Thymus (tissue), 14 donors: Measurements from ENCODE around the gene SMPDL3B. TPM values are rescaled to one million over a fixed set of nuclear protein-coding genes. Genes with fewer than 3 reads are reported as not detected.
A peak's percentile ranks its signal among the peaks of the same experiment; 100 is the strongest.

Experiments used
- DNase-seq, 9 donors: peaks; one replicate each; pipeline ENCODE4 v3.0.0-alpha.2; 2013; ENCODE audit warnings: low spot score in 9 of 9, low read depth in 6 of 9, missing footprints in 1 of 9
- H3K27ac ChIP-seq, 2 donors: one replicate each; pipeline ENCODE4 v1.5.1; 2013; ENCODE audit warnings: control low read depth in 1 of 2, low read depth in 1 of 2, low read length in 1 of 2, mild to moderate bottlenecking in 1 of 2, moderate library complexity in 1 of 2
- H3K27me3 ChIP-seq, 2 donors: one replicate each; pipeline ENCODE4 v1.5.1; 2013; ENCODE audit warnings: low read length in 1 of 2; ENCODE audit not compliant: control insufficient read depth in 2 of 2, insufficient read depth in 1 of 2
- H3K36me3 ChIP-seq, 2 donors: one replicate each; pipeline ENCODE4 v1.5.1; 2013; ENCODE audit warnings: low read length in 1 of 2, mild to moderate bottlenecking in 1 of 2, moderate library complexity in 1 of 2; ENCODE audit not compliant: control insufficient read depth in 2 of 2, insufficient read depth in 2 of 2
- H3K4me1 ChIP-seq, 2 donors: one replicate each; pipeline ENCODE4 v1.5.1; 2013; ENCODE audit warnings: low read length in 2 of 2; ENCODE audit not compliant: control insufficient read depth in 2 of 2, insufficient read depth in 2 of 2
- H3K4me3 ChIP-seq, 2 donors: one replicate each; pipeline ENCODE4 v1.5.1; 2013; ENCODE audit warnings: low read length in 2 of 2, control low read depth in 1 of 2, mild to moderate bottlenecking in 1 of 2
- H3K9me3 ChIP-seq, 2 donors: one replicate each; pipeline ENCODE4 v1.5.1; 2013; ENCODE audit warnings: low read length in 1 of 2, mild to moderate bottlenecking in 1 of 2; ENCODE audit not compliant: control insufficient read depth in 2 of 2, insufficient read depth in 1 of 2
- WGBS: extraction: QIAGEN DNeasy Blood & Tissue Kit; methylation state at CpG from one replicate; pipeline ENCODE4 v1.1.7; 2013; 5-methylcytosine and 5-hydroxymethylcytosine counted together
- long read RNA-seq, 10 donors: transcript quantifications; one replicate each; lab custom pipeline, GENCODE V29; 2026
- polyA plus RNA-seq: library from polyadenylated mRNA; stranded (reverse); fragments of 200-250 nt; gene quantifications from one replicate; pipeline ENCODE4 v1.2.3, GENCODE V29; 2013
- total RNA-seq: library from RNA; stranded (reverse); fragments of 120-200 nt; gene quantifications from one replicate; pipeline ENCODE4 v1.2.4, GENCODE V29; 2013
- donor health status: healthy.

The SMPDL3B gene
- 0.76 TPM for total RNA-seq
- polyA plus RNA-seq = 1.9 TPM
- long read RNA-seq, donor 1 = 0 reads
- long read RNA-seq, donor 2 = 0 reads
- long read RNA-seq, donor 3 = 0 reads
- long read RNA-seq, donor 4, partial matches to known transcripts = 0 of 1 reads
- long read RNA-seq, donor 4, other reads (novel, unspliced or antisense) = 0 of 1 reads
- long read RNA-seq, donor 5, partial matches to known transcripts = 0 of 2 reads
- long read RNA-seq, donor 5, other reads (novel, unspliced or antisense) = 0 of 2 reads
- long read RNA-seq, donor 6 = 0 reads
- long read RNA-seq, donor 7 = 0 reads
- long read RNA-seq, donor 8 = 0 reads
- long read RNA-seq, donor 9 = 0 reads
- long read RNA-seq, donor 10 = 0 reads

GRCh38 chr1:27934818-27935549, at the start of gene SMPDL3B:
Gene SMPDL3B (plus strand): TSS chr1:27935000. CDS start chr1:27935184, 184 bp downstream.
- H3K27ac ChIP-seq = no peak within 1 kb of the TSS
- H3K4me3 ChIP-seq = no peak within 1 kb of the TSS
- 8% methylated on average over 16 of the region's 16 CpGs for WGBS

GRCh38 chr1:27885114-27885528, 49.7 kb upstream of the SMPDL3B start:
- H3K4me3 ChIP-seq = no peak overlapping the region

More at GRCh38 chr1:27934818-27935549, at the start of gene SMPDL3B:
- no peaks in the 10 kb centered on the region for H3K9me3 ChIP-seq
- peaks cover 0 to 13% of the 10 kb centered on the region in 2 donors for H3K27me3 ChIP-seq
- DNase-seq = peak in 2 of 9 donors; percentile 10 to 16
- no peaks in the 10 kb centered on the region for H3K36me3 ChIP-seq
- H3K4me1 ChIP-seq = peaks cover 4 to 12% of the 10 kb centered on the region in 2 donors

GRCh38 chr1:27885621-27886352, 49.0 kb upstream of the SMPDL3B start:
- H3K9me3 ChIP-seq = peaks cover 0 to 1% of the 10 kb centered on the region in 2 donors
- no peak overlapping the region for H3K4me3 ChIP-seq
- H3K36me3 ChIP-seq = peaks cover 52 to 60% of the 10 kb centered on the region in 2 donors
- 94% methylated on average over 15 of the region's 15 CpGs for WGBS
- DNase-seq = no peak
- H3K27me3 ChIP-seq = no peaks in the 10 kb centered on the region
- peak overlapping the region; percentile 25 to 72 for H3K27ac ChIP-seq
- peaks cover 10 to 39% of the 10 kb centered on the region in 2 donors for H3K4me1 ChIP-seq

More at GRCh38 chr1:27885114-27885528, 49.7 kb upstream of the SMPDL3B start:
- Histone ChIP-seq H3K36me3 (peaks cover 52 to 56% of the 10 kb centered on the region in 2 donors), H3K9me3 (peaks cover 0 to 1% of the 10 kb centered on the region in 2 donors), H3K27me3 (no peaks in the 10 kb centered on the region), H3K27ac (peak overlapping the region; percentile 10 to 72), H3K4me1 (peaks cover 10 to 39% of the 10 kb centered on the region in 2 donors)
- WGBS = 86% methylated on average over 8 of the region's 8 CpGs
- no peak for DNase-seq

- DNase-seq = no peak
- Histone ChIP-seq H3K4me1 (peaks cover 10 to 39% of the 10 kb centered on the region in 2 donors), H3K4me3 (no peak overlapping the region), H3K9me3 (peaks cover 0 to 1% of the 10 kb centered on the region in 2 donors), H3K36me3 (peaks cover 52 to 65% of the 10 kb centered on the region in 2 donors), H3K27me3 (no peaks in the 10 kb centered on the region), H3K27ac (peak overlapping the region; percentile 25 to 26)
- WGBS = 67% methylated on average over 2 of the region's 2 CpGs
Observed at GRCh38 chr1:27886353-27886679, 48.5 kb upstream of the SMPDL3B start.

- peaks cover 10 to 39% of the 10 kb centered on the region in 2 donors for H3K4me1 ChIP-seq
- H3K27me3 ChIP-seq = no peaks in the 10 kb centered on the region
- H3K4me3 ChIP-seq = no peak overlapping the region
- H3K36me3 ChIP-seq = peaks cover 54 to 69% of the 10 kb centered on the region in 2 donors
- 88% methylated on average over 3 of the region's 3 CpGs for WGBS
- peaks cover 0 to 1% of the 10 kb centered on the region in 2 donors for H3K9me3 ChIP-seq
- H3K27ac ChIP-seq = peak overlapping the region; percentile 27 to 68
- DNase-seq = no peak
Observed at GRCh38 chr1:27886744-27887143, 48.1 kb upstream of the SMPDL3B start.

- peaks cover 10 to 39% of the 10 kb centered on the region in 2 donors for H3K4me1 ChIP-seq
- WGBS = 30% methylated on average over 8 of the region's 8 CpGs
- H3K27ac ChIP-seq = peak overlapping the region; percentile 55 to 68
- H3K4me3 ChIP-seq = no peak overlapping the region
- DNase-seq = peak in 2 of 9 donors; percentile 51 to 72
- peaks cover 0 to 1% of the 10 kb centered on the region in 2 donors for H3K9me3 ChIP-seq
- peaks cover 54 to 69% of the 10 kb centered on the region in 2 donors for H3K36me3 ChIP-seq
- H3K27me3 ChIP-seq = no peaks in the 10 kb centered on the region
Observed at GRCh38 chr1:27887215-27888021, 47.4 kb upstream of the SMPDL3B start.

- 96% methylated on average over 3 of the region's 3 CpGs for WGBS
- no peak for DNase-seq
- H3K9me3 ChIP-seq = peaks cover 0 to 1% of the 10 kb centered on the region in 2 donors
- peaks cover 58 to 72% of the 10 kb centered on the region in 2 donors for H3K36me3 ChIP-seq
- peaks cover 10 to 29% of the 10 kb centered on the region in 2 donors for H3K4me1 ChIP-seq
- H3K27ac ChIP-seq = peak overlapping the region in 1 of 2 donors; percentile 31
- no peak overlapping the region for H3K4me3 ChIP-seq
- no peaks in the 10 kb centered on the region for H3K27me3 ChIP-seq
Observed at GRCh38 chr1:27889506-27889905, 45.3 kb upstream of the SMPDL3B start.

- Histone ChIP-seq H3K27me3 (no peaks in the 10 kb centered on the region), H3K36me3 (peaks cover 56 to 76% of the 10 kb centered on the region in 2 donors), H3K27ac (peak overlapping the region in 1 of 2 donors; percentile 57), H3K4me1 (peaks cover 10 to 15% of the 10 kb centered on the region in 2 donors), H3K9me3 (no peaks in the 10 kb centered on the region), H3K4me3 (no peak overlapping the region)
- WGBS = 70% methylated on average over 7 of the region's 7 CpGs
- DNase-seq = no peak
Observed at GRCh38 chr1:27891196-27891889, 43.5 kb upstream of the SMPDL3B start.
